NCI-H526 (cell line): Measurements from ENCODE around the gene TNFAIP8.
"Not testable (repeated sequence)": the region's sequence is repeated elsewhere in the genome, so short reads cannot be mapped to it uniquely, and the experiment has no call there.

ENCODE experiments used
- DNase-seq, 2 experiments: peaks; one replicate each; lab custom pipeline; 2025; lab: John Stamatoyannopoulos, UW

TNFAIP8 gene

GRCh38 chr5:119427060-119427459, 71.2 kb downstream of the TNFAIP8 start:
- DNase-seq, result no peak

GRCh38 chr5:119427596-119427995, 71.8 kb downstream of the TNFAIP8 start:
- not testable (repeated sequence) for DNase-seq

GRCh38 chr5:119428166-119428565, 72.3 kb downstream of the TNFAIP8 start:
- DNase-seq, result not testable (repeated sequence)

DNA sequence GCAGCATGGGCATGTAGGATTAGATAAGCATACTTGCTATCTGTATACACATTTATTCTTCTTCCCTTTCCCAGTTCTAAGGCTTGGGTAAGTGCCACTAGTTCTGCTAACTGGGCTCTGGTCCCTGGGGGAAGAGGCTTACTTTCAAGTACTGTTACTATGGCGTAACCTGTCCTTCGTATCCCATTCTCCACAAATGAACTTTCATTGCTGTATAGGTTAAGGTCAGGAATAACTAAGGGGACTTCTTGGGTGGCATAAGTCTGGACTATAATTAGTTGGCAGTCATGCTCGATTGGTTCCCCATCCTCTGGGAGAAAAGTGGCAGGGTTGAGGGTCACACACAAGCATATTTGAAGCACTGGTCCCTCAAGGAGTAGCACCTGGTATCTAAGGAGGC, 72.8 kb downstream of the TNFAIP8 start:
- not testable (repeated sequence) for DNase-seq

- DNase-seq, result not testable (repeated sequence)
Observed at GRCh38 chr5:119432674-119433237, 76.9 kb downstream of the TNFAIP8 start.

GRCh38 chr5:119435436-119436132, 79.8 kb downstream of the TNFAIP8 start:
- DNase-seq, result peak in 1 of 2 experiments; percentile 39

- not testable (repeated sequence) for DNase-seq
Observed at GRCh38 chr5:119437785-119438586, 82.2 kb downstream of the TNFAIP8 start.

DNA sequence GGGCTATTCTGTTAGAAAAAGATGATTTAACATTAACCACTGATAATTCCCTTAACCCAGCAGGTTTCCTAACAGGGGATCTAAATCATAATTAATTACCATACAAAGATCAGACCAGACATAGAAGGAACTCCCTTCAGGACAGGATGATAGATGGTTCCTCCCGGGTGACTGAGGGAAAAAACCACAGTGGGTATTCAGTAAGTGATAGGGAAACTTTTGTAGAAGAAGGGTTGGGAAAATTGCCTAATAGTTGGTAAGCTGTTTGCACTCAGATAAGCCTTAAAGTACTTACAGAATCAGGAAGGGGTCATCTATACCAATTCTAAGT, 82.7 kb downstream of the TNFAIP8 start:
- DNase-seq, result not testable (repeated sequence)

GRCh38 chr5:119439140-119439631, 83.4 kb downstream of the TNFAIP8 start:
- no peak for DNase-seq

DNA sequence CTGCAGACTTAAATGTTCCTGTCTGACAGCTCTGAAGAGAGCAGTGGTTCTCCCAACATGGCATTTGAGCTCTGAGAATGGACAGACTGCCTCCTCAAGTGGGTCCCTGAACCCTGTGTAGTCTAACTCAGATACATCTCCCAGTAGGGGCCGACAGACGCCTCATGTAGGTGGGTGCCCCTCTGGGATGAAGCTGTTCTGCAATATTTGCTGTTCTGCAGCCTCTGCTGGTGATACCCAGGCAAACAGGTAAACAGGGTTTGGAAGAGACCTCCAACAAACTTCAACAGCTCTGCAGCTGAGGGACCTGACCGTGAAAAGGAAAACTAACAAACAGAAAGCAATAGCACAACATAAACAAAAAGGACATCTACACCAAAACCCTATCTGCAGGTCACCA, 83.8 kb downstream of the TNFAIP8 start:
- not testable (repeated sequence) for DNase-seq

DNA sequence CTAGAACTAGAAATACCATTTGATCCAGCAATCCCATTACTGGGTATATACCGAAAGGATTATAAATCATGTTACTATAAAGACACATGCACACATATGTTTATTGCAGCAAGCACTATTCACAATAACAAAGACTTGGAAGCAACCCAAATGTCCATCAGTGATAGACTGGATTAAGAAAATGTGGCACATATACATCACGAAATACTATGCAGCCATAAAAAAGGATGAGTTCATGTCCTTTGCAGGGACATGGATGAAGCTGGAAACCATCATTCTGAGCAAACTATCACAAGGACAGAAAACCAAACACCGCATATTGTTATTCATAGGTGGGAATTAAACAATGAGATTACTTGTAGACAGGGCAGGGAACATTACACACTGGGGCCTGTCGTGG, 88.8 kb downstream of the TNFAIP8 start:
- not testable (repeated sequence) for DNase-seq

- DNase-seq, result no peak
Observed at GRCh38 chr5:119445544-119445943, 89.7 kb downstream of the TNFAIP8 start.
